GM12878 (cell line): ENCODE measurements around the gene TP73. TPM values are rescaled to one million over a fixed set of nuclear protein-coding genes. Genes with fewer than 3 reads are reported as not detected.

ENCODE experiments used
- ATAC-seq: fragments of 200-7000 bp; cut with Tn5 transposase; 3 replicates; pipeline ENCODE4 v1.9.1; 2020; ENCODE audit warnings: mild to moderate bottlenecking, moderate library complexity
- BruUV-seq: library from RNA; stranded (reverse); fragments of 400-500 nt; replicated peaks from 2 replicates; lab custom pipeline; 2021; lab: Mats Ljungman, UMichigan
- CTCF ChIA-PET: fragments of 300-600 bp; sonication (Branson Sonifier 250); formaldehyde crosslinking; extraction: SDS; loops from one replicate; lab custom pipeline; 2021; ENCODE audit warnings: inconsistent platforms; lab: Yijun Ruan, JAX
- POLR2A ChIA-PET: fragments of 350-600 bp; formaldehyde crosslinking; extraction: SDS; loops from one replicate; lab custom pipeline; 2021; ENCODE audit warnings: inconsistent platforms; lab: Charles Lee
- RAD21 ChIA-PET: fragments of 300-600 bp; sonication (Branson Sonifier 250); formaldehyde crosslinking; loops from one replicate; lab custom pipeline; 2023; ENCODE audit warnings: antibody characterized with exemption; ENCODE audit not compliant: unreplicated experiment; lab: Charles Lee
- SMC1A ChIA-PET: fragments of 300-600 bp; sonication (Branson Sonifier 250); formaldehyde crosslinking; loops from one replicate; lab custom pipeline; 2023; ENCODE audit not compliant: unreplicated experiment, uncharacterized antibody; lab: Charles Lee
- DNase-seq: peaks from one replicate; pipeline ENCODE4 v3.0.0-alpha.2; 2011; ENCODE audit warnings: low read depth, low spot score
- FAIRE-seq: peaks from 3 replicates; lab custom pipeline; 2011; peaks lifted over from hg19 to GRCh38; lab: Jason Lieb, UNC
- H2AFZ ChIP-seq: 2 replicates; pipeline ENCODE4 v1.6.0; 2011; ENCODE audit warnings: low read depth, low read length, control low read depth; ENCODE audit not compliant: control insufficient read depth
- H3K27ac ChIP-seq: 2 replicates; pipeline ENCODE4 v1.5.1; 2011; ENCODE audit warnings: control low read depth; ENCODE audit not compliant: control insufficient read depth, insufficient read depth
- H3K27me3 ChIP-seq, 2 experiments: replicated peaks in 1 of 2; 2 replicates each; pipeline versions ENCODE4 v1.6.0 to v1.6.1; 2011; ENCODE audit warnings: low read length in 1 of 2; ENCODE audit not compliant: control insufficient read depth in 2 of 2, insufficient read depth in 2 of 2
- H3K36me3 ChIP-seq, 2 experiments: 2 replicates each; pipeline ENCODE4 v1.5.1; 2011; ENCODE audit warnings: low read length in 1 of 2; ENCODE audit not compliant: control insufficient read depth in 2 of 2, insufficient read depth in 2 of 2
- H3K4me1 ChIP-seq: 2 replicates; pipeline ENCODE4 v1.6.1; 2011; ENCODE audit warnings: mild to moderate bottlenecking, low read length, moderate library complexity, mixed read lengths; ENCODE audit not compliant: control insufficient read depth, insufficient read depth
- H3K4me2 ChIP-seq: 2 replicates; pipeline ENCODE4 v1.6.0; 2011; ENCODE audit warnings: control low read depth; ENCODE audit not compliant: control insufficient read depth, insufficient read depth
- H3K4me3 ChIP-seq: fragments of 200-600 bp; sonication (generic); 2 replicates; pipeline ENCODE4 v1.5.1; 2016
- H3K79me2 ChIP-seq: 2 replicates; pipeline ENCODE4 v1.6.0; 2011; ENCODE audit warnings: low read length; ENCODE audit not compliant: control insufficient read depth, insufficient read depth
- H3K9ac ChIP-seq: 2 replicates; pipeline ENCODE4 v1.8.0; 2011; ENCODE audit warnings: low read length, control low read depth, mixed read lengths; ENCODE audit not compliant: control insufficient read depth, insufficient read depth
- H3K9me3 ChIP-seq: replicated peaks from 3 replicates; pipeline ENCODE4 v1.5.1; 2011; ENCODE audit warnings: mild to moderate bottlenecking, low read length; ENCODE audit not compliant: control insufficient read depth, insufficient read depth
- H4K20me1 ChIP-seq: 2 replicates; pipeline ENCODE4 v1.6.0; 2011; ENCODE audit not compliant: control insufficient read depth, insufficient read depth
- BHLHE40 ChIP-seq, 2 experiments: fragments of 450-650 bp in 1 of 2; IDR thresholded peaks; 2 replicates each; pipeline ENCODE4 v1.6.1; 2011 to 2017; ENCODE audit warnings: low read depth in 2 of 2, borderline replicate concordance in 1 of 2, improper control_type of control experiment in 1 of 2, low read length in 1 of 2, mild to moderate bottlenecking in 1 of 2
- HCFC1 ChIP-seq: fragments of 150-350 bp; IDR thresholded peaks from 2 replicates; pipeline ENCODE4 v1.6.1; 2014; ENCODE audit warnings: low read length
- KAT2A ChIP-seq: conservative IDR thresholded peaks from 2 replicates; pipeline ENCODE4 v1.6.1; 2011; ENCODE audit warnings: low read depth, low read length; ENCODE audit not compliant: control insufficient read depth
- NRF1 ChIP-seq: conservative IDR thresholded peaks from 2 replicates; pipeline ENCODE4 v1.6.1; 2011; ENCODE audit warnings: mild to moderate bottlenecking, low read depth, low read length, improper control_type of control experiment
- RUNX3 ChIP-seq: IDR thresholded peaks from 2 replicates; pipeline ENCODE4 v1.6.1; 2012; ENCODE audit warnings: low read length, inconsistent platforms
- SP1 ChIP-seq: IDR thresholded peaks from one replicate; pipeline ENCODE4 v1.6.1; 2011; ENCODE audit warnings: low read depth, low read length
- SUPT20H ChIP-seq: IDR thresholded peaks from 2 replicates; pipeline ENCODE4 v1.6.1; 2011; ENCODE audit warnings: low read depth, mild to moderate bottlenecking, low read length, moderate library complexity, borderline replicate concordance; ENCODE audit not compliant: control insufficient read depth
- ZNF622 ChIP-seq: fragments of 450-650 bp; IDR thresholded peaks from 2 replicates; pipeline ENCODE4 v1.6.1; 2017; ENCODE audit warnings: mild to moderate bottlenecking, inconsistent platforms
- WGBS: methylation state at CpG from one replicate; pipeline ENCODE4 v1.1.6; 2016; ENCODE audit warnings: low lambda C conversion rate; ENCODE audit not compliant: insufficient replicate concordance, insufficient coverage; ENCODE audit errors: missing lambda C conversion rate; 5-methylcytosine and 5-hydroxymethylcytosine counted together
- in situ Hi-C: fragments of 300-500 bp; cut with MboI; formaldehyde crosslinking; loops from 9 replicates; pipeline ENCODE4 v1.14.3; 2018; ENCODE audit warnings: mixed read lengths
- intact Hi-C: fragments of 100-400 bp; cut with micrococcal nuclease; formaldehyde crosslinking; loops from one replicate; pipeline ENCODE4 v1.14.2; 2022; ENCODE audit not compliant: unreplicated experiment
- polyA plus RNA-seq, 11 experiments: library from polyadenylated mRNA; depleted of rRNA in 4 of 11; unstranded in 6 of 11; stranded (reverse) in 5 of 11; fragments of >200 nt; fragmentation: Nextera tagmentation in 4 of 11; fragmentation: Illumina TruSeq in 1 of 11; extraction: Ambion mirVana in 4 of 11; extraction: Trizol in 1 of 11; gene quantifications; 1 replicate in 1 of 11; 2 replicates in 10 of 11; pipeline versions ENCODE4 v1.2.1 to v1.2.3, GENCODE V29; 2011 to 2016; ENCODE audit warnings: inconsistent platforms in 2 of 11, missing spikeins in 2 of 11, low read depth in 1 of 11
- total RNA-seq, 4 experiments: library from RNA; depleted of rRNA in 3 of 4; stranded (reverse); fragments of >200 nt in 3 of 4; fragmentation: Illumina TruSeq in 1 of 4; extraction: Trizol in 1 of 4; gene quantifications; 2 replicates each; pipeline versions ENCODE4 v1.2.1 to v1.2.3, GENCODE V29; 2013 to 2021
- TF ChIP-seq, protein P1 (sequence below): IDR thresholded peaks from 2 replicates; pipeline ENCODE4 v1.6.1; 2011; ENCODE audit warnings: borderline replicate concordance, low read depth, mild to moderate bottlenecking, moderate library complexity, low read length; ENCODE audit not compliant: insufficient read depth, poor library complexity, severe bottlenecking
- TF ChIP-seq, protein P2 (sequence below): fragments of 450-650 bp; IDR thresholded peaks from 2 replicates; pipeline ENCODE4 v1.6.1; 2017; ENCODE audit warnings: low read depth, mild to moderate bottlenecking, moderate library complexity
- TF ChIP-seq, protein P3 (sequence below): fragments of 450-650 bp; IDR thresholded peaks from 2 replicates; pipeline ENCODE4 v1.6.1; 2016; ENCODE audit warnings: mild to moderate bottlenecking, moderate library complexity, borderline replicate concordance

TP73 gene
- total and polyA plus RNA-seq, 10 of the 15 experiments (the other 5 are each of a cell fraction or from before 2014, with no cell fraction given), result 0.08 to 54.2 (median 14.9) TPM

DNA sequence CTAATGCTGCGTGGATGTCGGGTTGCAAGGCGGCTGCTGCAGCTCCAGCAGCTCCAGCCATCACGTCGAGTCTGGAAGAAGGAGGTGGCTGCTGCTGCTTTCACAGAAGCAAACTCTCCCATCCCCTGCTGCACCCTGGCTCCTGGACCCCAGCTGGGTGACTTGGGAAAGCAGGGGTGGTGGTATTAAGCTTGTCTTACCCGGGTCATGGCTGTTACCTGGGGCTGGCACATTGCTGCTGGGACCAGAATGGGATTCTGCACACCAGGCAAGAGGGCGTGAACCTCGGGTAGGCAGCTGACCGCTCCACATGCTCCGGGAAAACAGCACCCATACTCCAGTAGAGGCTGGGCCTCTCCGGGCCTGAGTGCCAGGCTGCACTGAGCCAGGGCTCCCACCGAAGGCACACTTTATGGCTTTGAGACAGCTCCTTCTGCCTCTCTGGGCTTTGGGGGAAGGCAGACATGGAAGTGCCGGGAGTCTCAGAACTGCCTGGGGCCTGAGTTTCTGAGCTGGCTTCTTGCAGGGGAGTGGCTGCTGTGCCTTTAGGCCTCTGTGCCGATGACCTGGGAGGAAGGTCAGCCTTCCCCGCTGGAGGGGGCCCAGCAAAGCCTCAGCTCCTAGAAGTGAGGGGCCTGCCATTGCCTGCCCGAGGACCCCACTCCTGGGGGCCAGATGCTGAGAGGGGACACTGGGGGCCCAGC is 121.4 kb downstream of the TP73 start:
- in situ Hi-C loops (no loop called here), intact Hi-C loops (no loop called here)
- Histone ChIP-seq H3K36me3 (no peaks in the 10 kb centered on the region; a peak in 1 of 4 replicates), H3K27me3 (no peaks in the 10 kb centered on the region; a peak in 1 of 4 replicates), H3K4me2 (peak overlapping the region; percentile 68; the same call in 1 of the 2 replicates), H4K20me1 (no peaks in the 10 kb centered on the region), H2AFZ (no peak overlapping the region), H3K79me2 (no peaks in the 10 kb centered on the region), H3K9ac (no peak overlapping the region), H3K4me3 (no peak overlapping the region), H3K9me3 (no peaks in the 10 kb centered on the region), H3K4me1 (peaks cover 15% of the 10 kb centered on the region), H3K27ac (no peak overlapping the region)
- no TSS peak for BruUV-seq
- no peak for FAIRE-seq
- POLR2A ChIA-PET, result no interaction called here
- SMC1A ChIA-PET, result interaction anchor here (0.9 kb wide), 1 partner anchor 75 kb away, joined by 3 read pairs; no protein-coding TSS in a partner anchor
- DNase-seq, result no peak
- CTCF ChIA-PET, result interaction anchor here (0.6 to 0.7 kb wide), 4 partner anchors 14 to 151 kb away, joined by 3 to 4 read pairs (median 3); no protein-coding TSS in a partner anchor
- no peak for ATAC-seq
- no peak for TF ChIP-seq KAT2A
- no peak for TF ChIP-seq SP1
- no peak for TF ChIP-seq SUPT20H
- no peak for TF ChIP-seq BHLHE40 (IDR thresholded peaks at IDR 0.05; ENCODE audit: borderline replicate concordance in 1 of 2, low read depth in 2 of 2, low read length in 1 of 2)
- TF ChIP-seq, protein P1, sequence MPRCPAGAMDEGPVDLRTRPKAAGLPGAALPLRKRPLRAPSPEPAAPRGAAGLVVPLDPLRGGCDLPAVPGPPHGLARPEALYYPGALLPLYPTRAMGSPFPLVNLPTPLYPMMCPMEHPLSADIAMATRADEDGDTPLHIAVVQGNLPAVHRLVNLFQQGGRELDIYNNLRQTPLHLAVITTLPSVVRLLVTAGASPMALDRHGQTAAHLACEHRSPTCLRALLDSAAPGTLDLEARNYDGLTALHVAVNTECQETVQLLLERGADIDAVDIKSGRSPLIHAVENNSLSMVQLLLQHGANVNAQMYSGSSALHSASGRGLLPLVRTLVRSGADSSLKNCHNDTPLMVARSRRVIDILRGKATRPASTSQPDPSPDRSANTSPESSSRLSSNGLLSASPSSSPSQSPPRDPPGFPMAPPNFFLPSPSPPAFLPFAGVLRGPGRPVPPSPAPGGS, result no peak
- no peak for TF ChIP-seq NRF1
- TF ChIP-seq, protein P2, sequence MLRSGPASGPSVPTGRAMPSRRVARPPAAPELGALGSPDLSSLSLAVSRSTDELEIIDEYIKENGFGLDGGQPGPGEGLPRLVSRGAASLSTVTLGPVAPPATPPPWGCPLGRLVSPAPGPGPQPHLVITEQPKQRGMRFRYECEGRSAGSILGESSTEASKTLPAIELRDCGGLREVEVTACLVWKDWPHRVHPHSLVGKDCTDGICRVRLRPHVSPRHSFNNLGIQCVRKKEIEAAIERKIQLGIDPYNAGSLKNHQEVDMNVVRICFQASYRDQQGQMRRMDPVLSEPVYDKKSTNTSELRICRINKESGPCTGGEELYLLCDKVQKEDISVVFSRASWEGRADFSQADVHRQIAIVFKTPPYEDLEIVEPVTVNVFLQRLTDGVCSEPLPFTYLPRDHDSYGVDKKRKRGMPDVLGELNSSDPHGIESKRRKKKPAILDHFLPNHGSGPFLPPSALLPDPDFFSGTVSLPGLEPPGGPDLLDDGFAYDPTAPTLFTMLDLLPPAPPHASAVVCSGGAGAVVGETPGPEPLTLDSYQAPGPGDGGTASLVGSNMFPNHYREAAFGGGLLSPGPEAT, result no peak
- no peak for TF ChIP-seq HCFC1
- TF ChIP-seq ZNF622, result no peak
- TF ChIP-seq, protein P3, sequence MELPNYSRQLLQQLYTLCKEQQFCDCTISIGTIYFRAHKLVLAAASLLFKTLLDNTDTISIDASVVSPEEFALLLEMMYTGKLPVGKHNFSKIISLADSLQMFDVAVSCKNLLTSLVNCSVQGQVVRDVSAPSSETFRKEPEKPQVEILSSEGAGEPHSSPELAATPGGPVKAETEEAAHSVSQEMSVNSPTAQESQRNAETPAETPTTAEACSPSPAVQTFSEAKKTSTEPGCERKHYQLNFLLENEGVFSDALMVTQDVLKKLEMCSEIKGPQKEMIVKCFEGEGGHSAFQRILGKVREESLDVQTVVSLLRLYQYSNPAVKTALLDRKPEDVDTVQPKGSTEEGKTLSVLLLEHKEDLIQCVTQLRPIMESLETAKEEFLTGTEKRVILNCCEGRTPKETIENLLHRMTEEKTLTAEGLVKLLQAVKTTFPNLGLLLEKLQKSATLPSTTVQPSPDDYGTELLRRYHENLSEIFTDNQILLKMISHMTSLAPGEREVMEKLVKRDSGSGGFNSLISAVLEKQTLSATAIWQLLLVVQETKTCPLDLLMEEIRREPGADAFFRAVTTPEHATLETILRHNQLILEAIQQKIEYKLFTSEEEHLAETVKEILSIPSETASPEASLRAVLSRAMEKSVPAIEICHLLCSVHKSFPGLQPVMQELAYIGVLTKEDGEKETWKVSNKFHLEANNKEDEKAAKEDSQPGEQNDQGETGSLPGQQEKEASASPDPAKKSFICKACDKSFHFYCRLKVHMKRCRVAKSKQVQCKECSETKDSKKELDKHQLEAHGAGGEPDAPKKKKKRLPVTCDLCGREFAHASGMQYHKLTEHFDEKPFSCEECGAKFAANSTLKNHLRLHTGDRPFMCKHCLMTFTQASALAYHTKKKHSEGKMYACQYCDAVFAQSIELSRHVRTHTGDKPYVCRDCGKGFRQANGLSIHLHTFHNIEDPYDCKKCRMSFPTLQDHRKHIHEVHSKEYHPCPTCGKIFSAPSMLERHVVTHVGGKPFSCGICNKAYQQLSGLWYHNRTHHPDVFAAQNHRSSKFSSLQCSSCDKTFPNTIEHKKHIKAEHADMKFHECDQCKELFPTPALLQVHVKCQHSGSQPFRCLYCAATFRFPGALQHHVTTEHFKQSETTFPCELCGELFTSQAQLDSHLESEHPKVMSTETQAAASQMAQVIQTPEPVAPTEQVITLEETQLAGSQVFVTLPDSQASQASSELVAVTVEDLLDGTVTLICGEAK, result no peak
- TF ChIP-seq RUNX3, result no peak
- WGBS, result 86% methylated on average over 16 of the region's 16 CpGs
- RAD21 ChIA-PET, result interaction anchor here (0.8 kb wide), 1 partner anchor 28 kb away, joined by 3 read pairs; no protein-coding TSS in a partner anchor
